Measurements from ENCODE around the gene CAMLG. TPM values are rescaled to one million over a fixed set of nuclear protein-coding genes. Genes with fewer than 3 reads are reported as not detected.

The CAMLG gene
- total RNA-seq, 1 experiment from 2014 or later, result 28.3 TPM

GRCh38 chr5:134791580-134791979 lies 53.2 kb downstream of the CAMLG start:
- POLR2A ChIA-PET, result no interaction called here
- no peak overlapping the region for H3K27ac ChIP-seq (ENCODE audit: low read length)
- CTCF ChIA-PET, result no interaction called here
- DNase-seq (ENCODE audit: low read depth, low spot score) (no peak), ATAC-seq (no peak)
- intact Hi-C loops (cut with micrococcal nuclease; ENCODE audit: unreplicated experiment), result no loop called here
- in situ Hi-C loops (cut with HindIII; ENCODE audit: low pct_unique_long_range_greater_than_20kb, low sequenced_read_pairs), result no loop called here
- peaks cover 50% of the 10 kb centered on the region for H3K36me3 ChIP-seq (ENCODE audit: control insufficient read depth, insufficient read depth, low read length)
- H3K9me3 ChIP-seq (ENCODE audit: control insufficient read depth, insufficient read depth, low read depth, low read length), result no peaks in the 10 kb centered on the region
- BruUV-seq (replicated peaks), result no TSS peak
- H3K27me3 ChIP-seq (ENCODE audit: control insufficient read depth, insufficient read depth, low read length), result no peaks in the 10 kb centered on the region
- H3K4me1 ChIP-seq (ENCODE audit: control insufficient read depth, insufficient read depth, low read length), result no peaks in the 10 kb centered on the region
- no peak overlapping the region for H3K4me3 ChIP-seq (ENCODE audit: low read depth in 2 of 2, low read length in 2 of 2)
- no peak for TF ChIP-seq TCF7L2 (IDR thresholded peaks at IDR 0.05; ENCODE audit: low read depth, low read length)
- TF ChIP-seq REST (IDR thresholded peaks at IDR 0.05; ENCODE audit: insufficient read depth in 1 of 2, low read depth in 2 of 2, low read length in 1 of 2), result no peak
- TF ChIP-seq POLR2AphosphoS5 (IDR thresholded peaks at IDR 0.05; ENCODE audit: low read depth, low read length), result no peak
- TF ChIP-seq CTCF (IDR thresholded peaks at IDR 0.05), result no peak
- no peak for TF ChIP-seq SIN3A (IDR thresholded peaks at IDR 0.05; ENCODE audit: borderline replicate concordance, insufficient read depth, low read depth, low read length)

- intact Hi-C loops (cut with micrococcal nuclease; ENCODE audit: unreplicated experiment), result no loop called here
Observed at GRCh38 chr5:134792286-134792685, 53.9 kb downstream of the CAMLG start.

More at GRCh38 chr5:134792286-134792685, 53.9 kb downstream of the CAMLG start:
- ChIA-PET POLR2A (no interaction called here), CTCF (no interaction called here)
- Histone ChIP-seq H3K4me3 (ENCODE audit: low read depth in 2 of 2, low read length in 2 of 2) (no peak overlapping the region), H3K9me3 (ENCODE audit: control insufficient read depth, insufficient read depth, low read depth, low read length) (no peaks in the 10 kb centered on the region), H3K27ac (ENCODE audit: low read length) (no peak overlapping the region), H3K4me1 (ENCODE audit: control insufficient read depth, insufficient read depth, low read length) (no peaks in the 10 kb centered on the region), H3K27me3 (ENCODE audit: control insufficient read depth, insufficient read depth, low read length) (no peaks in the 10 kb centered on the region), H3K36me3 (ENCODE audit: control insufficient read depth, insufficient read depth, low read length) (peaks cover 48% of the 10 kb centered on the region)
- DNase-seq (ENCODE audit: low read depth, low spot score) (no peak), ATAC-seq (no peak)
- in situ Hi-C loops (cut with HindIII; ENCODE audit: low pct_unique_long_range_greater_than_20kb, low sequenced_read_pairs), result no loop called here
- TF ChIP-seq CTCF (IDR thresholded peaks at IDR 0.05) (no peak), SIN3A (IDR thresholded peaks at IDR 0.05; ENCODE audit: borderline replicate concordance, insufficient read depth, low read depth, low read length) (no peak), TCF7L2 (IDR thresholded peaks at IDR 0.05; ENCODE audit: low read depth, low read length) (no peak), REST (IDR thresholded peaks at IDR 0.05; ENCODE audit: insufficient read depth in 1 of 2, low read depth in 2 of 2, low read length in 1 of 2) (no peak), POLR2AphosphoS5 (IDR thresholded peaks at IDR 0.05; ENCODE audit: low read depth, low read length) (no peak)
- no TSS peak for BruUV-seq (replicated peaks)
